ENCODE data around the gene MEF2D.

The MEF2D gene

GRCh38 chr1:156485984-156486383 is 14.6 kb downstream of the MEF2D start:
- DNase-seq = no peak

GRCh38 chr1:156484480-156485058 is 16.0 kb downstream of the MEF2D start:
- DNase-seq = no peak

DNA sequence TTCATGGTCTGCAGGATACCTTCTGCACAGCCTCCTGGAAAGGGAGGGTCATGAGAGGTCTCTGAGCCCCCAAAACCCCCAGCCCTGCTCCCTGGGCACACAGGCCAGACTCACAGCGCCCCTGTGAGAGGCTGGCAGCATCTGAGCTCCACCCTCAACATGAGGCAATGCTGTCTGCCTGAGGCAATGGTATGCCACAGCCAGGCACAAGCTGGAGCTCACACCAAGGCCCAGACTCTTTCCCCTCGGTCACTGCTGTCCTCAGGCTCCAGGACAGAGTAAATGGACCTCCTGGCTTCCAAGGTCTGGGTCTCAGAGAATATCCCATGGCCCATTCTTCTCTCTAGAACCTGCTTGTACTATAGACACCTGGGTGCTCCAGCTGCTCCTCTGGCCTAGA is 17.2 kb downstream of the MEF2D start:
- no peak for DNase-seq

DNA sequence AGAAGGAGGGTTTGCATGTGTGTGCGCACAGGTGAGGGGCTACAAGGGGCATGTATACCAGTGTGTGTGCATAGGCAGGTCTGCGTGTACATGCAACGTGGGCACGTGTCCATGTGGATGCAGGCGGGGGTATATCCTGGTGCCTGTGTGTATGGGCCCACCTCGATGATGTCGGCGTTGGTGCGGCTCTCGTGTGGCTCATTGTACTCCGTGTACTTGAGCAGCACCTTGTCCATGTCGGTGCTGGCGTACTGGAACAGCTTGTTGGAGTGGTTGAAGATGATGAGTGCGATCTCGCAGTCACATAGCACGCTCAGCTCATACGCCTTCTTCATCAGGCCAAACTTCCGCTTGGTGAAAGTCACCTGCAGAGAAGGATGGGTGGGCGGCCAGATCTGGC is 18.3 kb downstream of the MEF2D start:
- DNase-seq = no peak

- DNase-seq = no peak
These were observed 19.0 kb downstream of the MEF2D start for GRCh38 chr1:156481527-156481926.

DNA sequence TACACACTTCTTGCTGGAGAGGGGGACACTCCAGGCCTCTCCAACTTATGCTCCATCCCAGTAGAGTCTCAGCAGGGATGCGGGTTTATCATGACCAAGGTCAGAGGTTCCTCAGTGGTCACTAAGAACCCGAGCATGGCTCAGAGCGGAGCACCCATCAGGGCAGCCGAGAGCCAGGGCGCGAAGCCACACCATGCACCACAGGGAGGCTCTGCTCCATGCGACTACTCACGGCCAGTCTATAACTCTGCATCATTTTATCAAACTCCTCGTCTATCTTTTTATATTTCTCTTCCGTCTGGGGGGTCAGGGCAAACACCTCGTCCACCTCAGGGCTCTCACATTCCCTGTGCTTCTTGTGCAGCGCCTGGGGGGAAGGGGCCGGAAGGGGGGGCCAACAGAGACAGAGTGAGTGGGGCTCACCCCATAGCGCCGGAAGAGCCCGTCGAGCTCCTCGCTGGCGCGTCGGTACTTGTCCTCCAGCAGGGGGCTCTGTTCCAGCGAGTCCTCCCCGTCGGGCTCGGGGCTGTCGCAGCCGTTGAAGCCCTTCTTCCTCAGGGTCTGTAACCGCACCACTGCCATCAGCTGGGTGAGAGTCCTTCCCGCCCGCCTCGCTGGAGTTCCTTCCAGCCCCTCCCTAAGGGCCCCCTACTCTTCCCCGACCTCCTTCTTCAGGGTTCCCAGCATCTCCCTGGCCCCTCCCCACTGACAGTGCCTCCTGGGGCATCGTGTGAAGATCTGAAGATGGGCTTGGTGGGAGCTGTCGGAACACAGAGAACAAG is 20.0 kb downstream of the MEF2D start:
- DNase-seq = peak; percentile 41 to 74 (median 58)

DNA sequence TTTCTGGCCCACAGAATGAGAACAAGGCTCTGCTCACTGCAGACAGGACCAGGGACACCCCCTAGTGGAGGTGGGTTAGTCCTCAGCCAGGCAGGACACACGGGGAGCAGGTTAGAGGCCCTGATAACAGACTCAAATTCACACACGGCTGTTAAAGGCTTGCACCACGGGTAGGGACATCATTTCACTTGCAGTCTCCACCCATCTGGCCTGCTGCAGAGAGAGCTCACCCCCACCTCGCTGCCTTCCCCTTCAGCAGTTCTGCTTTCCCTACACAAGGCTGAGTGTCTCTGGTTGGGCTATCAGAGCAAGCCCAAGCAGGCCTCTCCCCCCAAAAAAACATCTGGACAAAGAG is 20.6 kb downstream of the MEF2D start:
- no peak for DNase-seq

DNA sequence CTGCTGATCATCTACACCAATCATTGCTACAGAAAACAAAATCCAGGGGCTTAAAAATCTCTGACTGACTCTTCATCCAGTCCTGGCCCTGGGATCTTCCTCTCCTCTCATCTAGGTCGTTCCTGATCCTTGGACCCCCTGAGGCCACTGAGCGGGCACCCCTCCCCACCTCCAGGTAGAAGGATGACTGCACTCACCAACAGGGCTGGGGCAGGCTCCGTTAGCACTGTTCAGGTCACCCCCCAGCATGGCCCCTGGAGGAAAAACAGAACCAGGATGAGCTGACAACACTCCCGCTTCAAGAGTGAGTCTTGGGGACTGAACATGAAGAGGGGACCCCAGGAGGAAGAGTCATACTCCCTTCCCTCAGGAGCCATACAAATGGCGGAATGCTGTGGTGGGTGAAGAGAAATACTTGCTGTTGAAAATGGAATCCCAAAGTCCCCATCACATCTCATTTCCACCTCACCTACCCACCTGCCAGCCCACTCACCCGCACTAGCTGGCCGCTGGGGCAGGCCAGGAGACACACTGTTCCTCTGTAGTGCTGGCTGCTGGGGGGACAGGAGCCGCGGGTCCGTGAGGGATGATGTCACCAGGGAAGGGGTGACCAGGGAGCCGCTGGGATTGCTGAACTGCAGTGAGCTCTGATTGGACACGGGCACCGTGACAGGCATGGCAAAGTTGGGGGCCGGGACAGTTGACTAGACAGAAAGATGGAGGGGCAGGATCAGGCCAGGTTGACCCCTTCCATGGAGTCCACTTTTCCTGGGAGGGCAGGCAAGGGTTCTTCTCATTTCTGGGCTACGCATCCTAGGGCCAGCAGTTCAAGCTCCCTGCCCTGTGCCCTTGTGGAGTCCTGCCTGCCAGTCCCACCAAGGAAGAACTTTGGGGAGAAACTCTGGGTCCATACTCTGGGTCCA is 21.2 kb downstream of the MEF2D start:
- DNase-seq = no peak

DNA sequence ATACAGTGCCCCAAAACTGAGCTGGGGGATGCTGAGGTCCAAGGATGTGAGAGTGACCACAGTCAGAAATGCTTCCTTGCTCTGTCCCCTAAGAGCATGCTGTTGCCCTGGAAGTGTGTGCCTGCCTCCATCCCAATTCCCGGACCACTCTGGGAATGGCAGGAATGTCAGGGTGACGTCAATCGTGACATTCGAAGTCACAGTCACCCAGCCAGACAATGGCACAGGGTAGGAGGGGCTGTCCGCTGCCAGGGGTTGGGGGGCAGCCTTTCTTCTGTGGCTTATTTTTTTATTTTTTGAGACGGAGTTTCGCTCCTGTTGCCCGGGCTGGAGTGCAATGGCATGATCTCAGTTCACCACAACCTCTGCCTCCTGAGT is 22.3 kb downstream of the MEF2D start:
- no peak for DNase-seq

GRCh38 chr1:156477526-156478249 is 22.9 kb downstream of the MEF2D start:
- DNase-seq = no peak

GRCh38 chr1:156476501-156477298 is 23.9 kb downstream of the MEF2D start:
- DNase-seq = no peak

DNA sequence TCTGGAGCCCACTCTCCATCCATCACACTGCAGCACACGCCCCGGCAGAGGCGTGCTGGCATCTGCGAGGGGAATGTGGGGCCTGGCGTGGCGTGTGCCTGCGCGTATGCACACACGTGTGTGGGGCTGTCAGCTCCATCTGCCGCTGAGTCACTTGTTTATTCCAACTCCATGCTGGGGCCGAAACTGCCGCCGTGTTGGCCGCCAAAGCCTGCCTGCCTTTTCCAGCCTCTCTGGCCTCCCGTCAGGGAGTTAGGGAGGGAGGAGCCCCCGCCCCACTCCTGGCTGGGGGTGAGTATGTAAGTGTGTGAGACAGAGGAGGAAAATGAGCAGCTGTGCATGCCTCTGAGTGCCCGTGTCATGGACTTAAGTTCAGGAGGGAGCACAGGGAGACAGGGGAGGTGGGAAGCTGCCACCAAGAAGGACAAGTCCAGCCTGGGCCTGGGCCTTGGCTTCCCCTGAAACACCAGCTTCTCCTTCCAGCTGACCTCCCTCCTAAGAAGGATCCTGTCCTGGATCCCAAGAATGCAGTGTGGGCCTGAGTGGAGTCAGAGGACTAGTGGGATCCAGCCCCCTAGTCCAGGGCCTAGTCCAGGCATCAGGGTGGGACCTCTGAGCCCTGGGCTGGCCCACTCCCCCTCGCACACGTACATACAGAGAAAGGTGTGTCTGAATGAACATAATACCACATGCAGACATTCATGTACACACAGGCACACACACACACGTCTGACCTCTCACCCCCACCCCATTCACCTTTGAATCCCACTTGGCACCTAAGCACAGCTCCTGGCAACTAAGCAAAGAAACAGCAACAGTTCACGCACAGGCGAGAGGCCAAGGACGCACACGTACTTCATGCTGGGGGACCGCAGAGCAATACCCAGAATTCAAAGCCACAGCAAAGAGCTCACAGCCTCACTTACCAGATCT is 24.7 kb downstream of the MEF2D start:
- no peak for DNase-seq

DNA sequence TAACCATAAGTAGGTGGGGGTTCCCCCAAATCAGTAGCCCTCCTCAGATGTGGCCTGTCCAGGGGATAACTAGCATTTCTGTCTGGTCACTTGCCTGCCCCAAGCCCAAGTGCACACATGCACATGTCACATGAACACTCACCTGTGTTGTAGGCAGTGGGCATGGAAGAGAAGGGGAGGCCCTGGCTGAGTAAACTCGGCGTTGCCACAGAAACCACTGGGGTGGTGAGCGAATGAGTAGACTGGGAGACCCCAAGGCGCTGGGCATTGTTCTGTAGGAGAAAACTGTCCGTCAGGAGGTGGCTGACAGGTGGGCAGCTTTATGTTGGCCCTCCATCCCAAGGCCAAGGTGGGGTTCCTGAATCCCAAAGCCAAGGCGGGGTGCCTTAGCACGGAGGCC is 25.6 kb downstream of the MEF2D start:
- DNase-seq = no peak

GRCh38 chr1:156471496-156472490 is 28.8 kb downstream of the MEF2D start:
- no peak for DNase-seq

- DNase-seq = no peak
These were observed 30.1 kb downstream of the MEF2D start for GRCh38 chr1:156470473-156470872.

DNA sequence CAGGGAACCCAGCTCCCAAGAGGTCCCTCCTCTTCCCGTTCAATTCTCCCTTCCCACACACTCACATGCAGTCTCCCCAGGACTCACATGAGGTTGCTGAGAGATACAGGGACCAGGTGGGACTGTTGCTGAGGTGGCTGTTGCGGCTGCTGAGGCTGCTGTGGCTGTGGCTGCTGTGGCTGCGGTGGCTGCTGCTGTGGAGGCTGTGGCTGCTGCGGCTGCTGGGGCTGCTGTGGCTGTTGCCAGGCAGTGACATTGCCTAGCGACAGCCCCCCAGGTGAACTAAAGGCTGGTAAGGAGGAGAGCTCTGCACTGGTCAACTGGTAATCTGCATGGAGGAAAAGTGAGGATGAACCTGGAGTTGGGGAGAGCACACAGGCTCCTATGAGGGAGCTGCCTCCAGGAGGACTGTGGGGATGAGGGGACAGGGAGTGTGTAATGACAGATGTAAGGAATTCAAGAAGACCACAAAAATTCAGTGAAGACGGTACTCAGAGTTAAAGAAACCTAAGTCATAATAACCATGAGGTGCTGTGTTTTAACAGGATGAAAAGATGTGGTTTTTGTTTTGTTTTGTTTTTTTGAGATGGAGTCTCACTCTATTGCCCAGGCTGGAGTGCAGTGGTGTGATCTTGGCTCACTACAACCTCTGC is 31.8 kb downstream of the MEF2D start:
- no peak for DNase-seq

GRCh38 chr1:156467906-156468305 is 32.7 kb downstream of the MEF2D start:
- DNase-seq = no peak

GRCh38 chr1:156467385-156467784 is 33.2 kb downstream of the MEF2D start:
- DNase-seq = no peak

DNA sequence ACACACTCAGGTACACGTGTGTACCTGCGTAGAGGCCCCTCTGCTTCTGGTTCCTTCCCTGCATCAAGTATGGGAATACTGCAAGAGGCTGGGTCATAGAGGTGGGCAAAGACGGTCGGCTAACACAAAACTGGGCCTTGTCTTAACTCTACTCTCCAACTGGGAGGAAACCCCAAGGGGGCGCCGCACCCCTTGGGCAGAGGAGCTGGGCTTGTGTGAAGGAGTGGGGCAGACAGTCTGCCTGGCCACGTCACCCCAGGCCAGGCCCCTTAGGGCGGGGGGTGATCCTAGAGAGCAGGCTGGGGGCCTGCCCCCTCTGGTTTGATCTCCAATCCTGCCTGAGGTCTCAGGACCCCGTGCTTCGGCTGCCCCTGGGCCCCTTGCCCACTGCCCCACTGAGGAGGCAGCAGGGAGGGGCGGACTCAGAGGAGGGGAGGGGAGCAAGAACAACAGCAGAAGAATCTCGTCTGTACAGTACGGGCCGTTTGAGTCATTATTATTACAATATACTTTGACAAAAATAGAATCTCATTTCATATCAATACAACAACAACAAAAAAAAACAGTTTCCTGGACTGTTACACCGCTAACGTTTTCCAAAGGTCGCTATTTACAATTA is 34.7 kb downstream of the MEF2D start:
- DNase-seq = no peak

All from activated naive CD4-positive, alpha-beta T cell (primary cell).